ENCODE measurements around the gene CAD.

The CAD gene

DNA sequence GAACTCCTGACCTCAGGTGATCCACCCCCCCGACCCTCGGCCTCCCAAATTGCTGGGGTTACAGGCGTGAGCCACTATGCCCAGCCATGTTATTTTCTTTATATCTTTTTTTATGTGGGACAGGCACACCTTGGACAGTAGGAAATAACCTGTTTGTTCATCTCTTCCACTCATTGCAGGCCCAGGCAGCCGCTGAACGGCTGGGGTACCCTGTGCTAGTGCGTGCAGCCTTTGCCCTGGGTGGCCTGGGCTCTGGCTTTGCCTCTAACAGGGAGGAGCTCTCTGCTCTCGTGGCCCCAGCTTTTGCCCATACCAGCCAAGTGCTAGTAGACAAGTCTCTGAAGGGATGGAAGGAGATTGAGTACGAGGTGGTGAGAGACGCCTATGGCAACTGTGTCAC, 8.4 kb downstream of the CAD start:
- Histone ChIP-seq H2AFZ (ENCODE audit: low read length, unreplicated experiment) (no peak overlapping the region), H3K4me3 (ENCODE audit: low read depth, low read length) (no peak overlapping the region), H3K27ac (ENCODE audit: low read depth, low read length) (no peak overlapping the region), H3K79me2 (ENCODE audit: control insufficient read depth, insufficient read depth, low read length, unreplicated experiment) (no peaks in the 10 kb centered on the region), H3K36me3 (ENCODE audit: insufficient read depth, low read length) (peaks cover 27% of the 10 kb centered on the region), H3K4me1 (ENCODE audit: control insufficient read depth, insufficient read depth, low read length, unreplicated experiment) (no peaks in the 10 kb centered on the region), H3K27me3 (ENCODE audit: insufficient read depth, low read length) (no peaks in the 10 kb centered on the region)

GRCh38 chr2:27227501-27227900, 10.3 kb downstream of the CAD start:
- peaks cover 27% of the 10 kb centered on the region for H3K36me3 ChIP-seq (ENCODE audit: insufficient read depth, low read length)
- no peak overlapping the region for H3K4me3 ChIP-seq (ENCODE audit: low read depth, low read length)
- no peak overlapping the region for H2AFZ ChIP-seq (ENCODE audit: low read length, unreplicated experiment)
- H3K27me3 ChIP-seq (ENCODE audit: insufficient read depth, low read length), result no peaks in the 10 kb centered on the region
- no peaks in the 10 kb centered on the region for H3K4me1 ChIP-seq (ENCODE audit: control insufficient read depth, insufficient read depth, low read length, unreplicated experiment)
- no peak overlapping the region for H3K27ac ChIP-seq (ENCODE audit: low read depth, low read length)
- H3K79me2 ChIP-seq (ENCODE audit: control insufficient read depth, insufficient read depth, low read length, unreplicated experiment), result no peaks in the 10 kb centered on the region

DNA sequence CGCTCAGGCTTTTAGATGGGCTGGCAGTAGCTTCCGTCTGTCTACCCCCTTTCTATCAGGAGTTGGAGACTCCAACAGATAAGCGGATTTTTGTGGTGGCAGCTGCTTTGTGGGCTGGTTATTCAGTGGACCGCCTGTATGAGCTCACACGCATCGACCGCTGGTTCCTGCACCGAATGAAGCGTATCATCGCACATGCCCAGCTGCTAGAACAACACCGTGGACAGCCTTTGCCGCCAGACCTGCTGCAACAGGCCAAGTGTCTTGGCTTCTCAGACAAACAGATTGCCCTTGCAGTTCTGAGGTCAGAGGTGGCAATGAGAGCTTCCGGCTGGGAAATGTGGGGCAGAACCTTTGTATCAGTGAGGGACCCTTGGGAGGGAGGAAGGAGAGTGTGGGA, 14.8 kb downstream of the CAD start:
- Histone ChIP-seq H3K36me3 (ENCODE audit: insufficient read depth, low read length) (peaks cover 27% of the 10 kb centered on the region), H2AFZ (ENCODE audit: low read length, unreplicated experiment) (no peak overlapping the region), H3K79me2 (ENCODE audit: control insufficient read depth, insufficient read depth, low read length, unreplicated experiment) (no peaks in the 10 kb centered on the region), H3K27me3 (ENCODE audit: insufficient read depth, low read length) (no peaks in the 10 kb centered on the region), H3K27ac (ENCODE audit: low read depth, low read length) (no peak overlapping the region), H3K4me3 (ENCODE audit: low read depth, low read length) (no peak overlapping the region), H3K4me1 (ENCODE audit: control insufficient read depth, insufficient read depth, low read length, unreplicated experiment) (no peaks in the 10 kb centered on the region)

- Histone ChIP-seq H3K4me3 (ENCODE audit: low read depth, low read length) (no peak overlapping the region), H2AFZ (ENCODE audit: low read length, unreplicated experiment) (no peak overlapping the region), H3K36me3 (ENCODE audit: insufficient read depth, low read length) (peaks cover 22% of the 10 kb centered on the region; the same call in 1 of the 2 replicates), H3K79me2 (ENCODE audit: control insufficient read depth, insufficient read depth, low read length, unreplicated experiment) (no peaks in the 10 kb centered on the region), H3K27ac (ENCODE audit: low read depth, low read length) (no peak overlapping the region), H3K4me1 (ENCODE audit: control insufficient read depth, insufficient read depth, low read length, unreplicated experiment) (no peaks in the 10 kb centered on the region), H3K27me3 (ENCODE audit: insufficient read depth, low read length) (no peaks in the 10 kb centered on the region)
These were observed 16.2 kb downstream of the CAD start for GRCh38 chr2:27233341-27233740.

DNA sequence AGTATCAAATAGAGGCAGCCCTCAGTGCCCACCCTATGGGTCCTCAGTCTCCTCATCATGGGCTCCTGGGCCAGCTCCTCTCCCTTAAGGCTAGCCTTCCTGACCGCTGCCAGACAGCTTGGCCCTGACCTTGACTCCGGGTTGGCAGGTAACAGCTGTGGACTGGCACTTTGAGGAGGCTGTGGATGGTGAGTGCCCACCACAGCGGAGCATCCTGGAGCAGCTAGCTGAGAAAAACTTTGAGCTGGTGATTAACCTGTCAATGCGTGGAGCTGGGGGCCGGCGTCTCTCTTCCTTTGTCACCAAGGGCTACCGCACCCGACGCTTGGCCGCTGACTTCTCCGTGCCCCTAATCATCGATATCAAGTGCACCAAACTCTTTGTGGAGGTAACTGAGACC, 19.0 kb downstream of the CAD start:
- Histone ChIP-seq H3K36me3 (ENCODE audit: insufficient read depth, low read length) (peaks cover 26% of the 10 kb centered on the region; the same call in 1 of the 2 replicates), H3K79me2 (ENCODE audit: control insufficient read depth, insufficient read depth, low read length, unreplicated experiment) (no peaks in the 10 kb centered on the region)

GRCh38 chr2:27236626-27237025, 19.5 kb downstream of the CAD start:
- Histone ChIP-seq H3K79me2 (ENCODE audit: control insufficient read depth, insufficient read depth, low read length, unreplicated experiment) (no peaks in the 10 kb centered on the region), H3K4me3 (ENCODE audit: low read depth, low read length) (no peak overlapping the region), H3K4me1 (ENCODE audit: control insufficient read depth, insufficient read depth, low read length, unreplicated experiment) (no peaks in the 10 kb centered on the region), H3K27ac (ENCODE audit: low read depth, low read length) (no peak overlapping the region), H3K36me3 (ENCODE audit: insufficient read depth, low read length) (peaks cover 23% of the 10 kb centered on the region; the same call in 1 of the 2 replicates), H3K27me3 (ENCODE audit: insufficient read depth, low read length) (no peaks in the 10 kb centered on the region), H2AFZ (ENCODE audit: low read length, unreplicated experiment) (no peak overlapping the region)

More for the DNA sequence above, 19.0 kb downstream of the CAD start:
- Histone ChIP-seq H3K27me3 (ENCODE audit: insufficient read depth, low read length) (no peaks in the 10 kb centered on the region), H3K4me1 (ENCODE audit: control insufficient read depth, insufficient read depth, low read length, unreplicated experiment) (no peaks in the 10 kb centered on the region), H3K4me3 (ENCODE audit: low read depth, low read length) (no peak overlapping the region), H2AFZ (ENCODE audit: low read length, unreplicated experiment) (no peak overlapping the region), H3K27ac (ENCODE audit: low read depth, low read length) (no peak overlapping the region)

- Histone ChIP-seq H2AFZ (ENCODE audit: low read length, unreplicated experiment) (no peak overlapping the region), H3K36me3 (ENCODE audit: insufficient read depth, low read length) (peaks cover 30% of the 10 kb centered on the region; the same call in 1 of the 2 replicates), H3K27ac (ENCODE audit: low read depth, low read length) (no peak overlapping the region), H3K79me2 (ENCODE audit: control insufficient read depth, insufficient read depth, low read length, unreplicated experiment) (no peaks in the 10 kb centered on the region), H3K4me1 (ENCODE audit: control insufficient read depth, insufficient read depth, low read length, unreplicated experiment) (no peaks in the 10 kb centered on the region), H3K27me3 (ENCODE audit: insufficient read depth, low read length) (no peaks in the 10 kb centered on the region), H3K4me3 (ENCODE audit: low read depth, low read length) (no peak overlapping the region)
These were observed 20.3 kb downstream of the CAD start for GRCh38 chr2:27237341-27237945.

DNA sequence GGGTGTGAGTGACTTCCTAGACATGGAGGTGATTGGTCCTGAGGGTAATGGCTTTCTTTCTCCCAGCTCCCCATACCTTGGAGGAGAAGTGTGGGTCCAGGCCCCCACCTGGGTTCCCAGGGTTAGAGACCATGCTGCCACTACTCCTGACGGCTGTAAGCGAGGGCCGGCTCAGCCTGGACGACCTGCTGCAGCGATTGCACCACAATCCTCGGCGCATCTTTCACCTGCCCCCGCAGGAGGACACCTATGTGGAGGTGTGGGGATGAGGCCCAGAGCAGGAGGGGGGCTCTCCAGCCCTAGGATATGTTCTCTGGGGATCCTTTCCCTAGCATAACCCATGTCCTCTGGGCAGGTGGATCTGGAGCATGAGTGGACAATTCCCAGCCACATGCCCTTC, 21.8 kb downstream of the CAD start:
- no peak overlapping the region for H2AFZ ChIP-seq (ENCODE audit: low read length, unreplicated experiment)
- H3K79me2 ChIP-seq (ENCODE audit: control insufficient read depth, insufficient read depth, low read length, unreplicated experiment), result no peaks in the 10 kb centered on the region
- H3K4me3 ChIP-seq (ENCODE audit: low read depth, low read length), result no peak overlapping the region
- no peak overlapping the region for H3K27ac ChIP-seq (ENCODE audit: low read depth, low read length)
- H3K4me1 ChIP-seq (ENCODE audit: control insufficient read depth, insufficient read depth, low read length, unreplicated experiment), result no peaks in the 10 kb centered on the region
- H3K27me3 ChIP-seq (ENCODE audit: insufficient read depth, low read length), result no peaks in the 10 kb centered on the region
- peaks cover 28% of the 10 kb centered on the region; the same call in 1 of the 2 replicates for H3K36me3 ChIP-seq (ENCODE audit: insufficient read depth, low read length)

GRCh38 chr2:27240406-27240805, 23.2 kb downstream of the CAD start:
- Histone ChIP-seq H3K36me3 (ENCODE audit: insufficient read depth, low read length) (peaks cover 28% of the 10 kb centered on the region; the same call in 1 of the 2 replicates), H3K4me3 (ENCODE audit: low read depth, low read length) (no peak overlapping the region), H2AFZ (ENCODE audit: low read length, unreplicated experiment) (no peak overlapping the region), H3K4me1 (ENCODE audit: control insufficient read depth, insufficient read depth, low read length, unreplicated experiment) (no peaks in the 10 kb centered on the region), H3K27ac (ENCODE audit: low read depth, low read length) (no peak overlapping the region), H3K27me3 (ENCODE audit: insufficient read depth, low read length) (no peaks in the 10 kb centered on the region), H3K79me2 (ENCODE audit: control insufficient read depth, insufficient read depth, low read length, unreplicated experiment) (no peaks in the 10 kb centered on the region)

DNA sequence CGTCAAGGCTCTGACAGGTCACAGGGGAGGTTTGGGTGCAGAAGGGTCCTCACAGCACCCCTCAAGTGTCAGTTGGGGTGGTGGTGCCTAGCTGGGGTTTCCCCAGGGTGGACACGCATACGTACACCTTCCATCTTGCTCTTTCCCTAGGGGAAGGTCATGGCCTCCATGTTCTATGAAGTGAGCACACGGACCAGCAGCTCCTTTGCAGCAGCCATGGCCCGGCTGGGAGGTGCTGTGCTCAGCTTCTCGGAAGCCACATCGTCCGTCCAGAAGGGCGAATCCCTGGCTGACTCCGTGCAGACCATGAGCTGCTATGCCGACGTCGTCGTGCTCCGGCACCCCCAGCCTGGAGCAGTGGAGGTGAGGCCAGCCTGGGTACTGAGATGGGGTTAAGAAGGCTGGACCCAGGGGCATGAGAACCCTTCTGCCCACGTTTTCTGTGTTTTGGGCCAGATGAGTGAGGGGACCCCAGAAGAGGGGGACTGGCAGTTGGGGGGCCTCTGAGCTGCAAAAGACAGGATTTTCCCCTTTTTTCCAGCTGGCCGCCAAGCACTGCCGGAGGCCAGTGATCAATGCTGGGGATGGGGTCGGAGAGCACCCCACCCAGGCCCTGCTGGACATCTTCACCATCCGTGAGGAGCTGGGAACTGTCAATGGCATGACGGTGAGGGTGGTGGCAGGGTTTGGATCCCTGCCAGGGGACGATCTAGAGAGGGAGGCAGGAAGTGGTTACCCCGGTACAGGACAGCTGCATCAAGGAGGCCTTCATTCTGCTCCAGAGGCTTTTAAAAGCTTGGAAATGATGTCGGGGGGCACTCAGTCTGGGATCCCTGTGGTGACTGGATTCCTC, 24.8 kb downstream of the CAD start:
- H3K79me2 ChIP-seq (ENCODE audit: control insufficient read depth, insufficient read depth, low read length, unreplicated experiment), result no peaks in the 10 kb centered on the region
- no peak overlapping the region for H3K27ac ChIP-seq (ENCODE audit: low read depth, low read length)
- no peak overlapping the region for H3K4me3 ChIP-seq (ENCODE audit: low read depth, low read length)
- H2AFZ ChIP-seq (ENCODE audit: low read length, unreplicated experiment), result no peak overlapping the region
- H3K27me3 ChIP-seq (ENCODE audit: insufficient read depth, low read length), result no peaks in the 10 kb centered on the region
- H3K36me3 ChIP-seq (ENCODE audit: insufficient read depth, low read length), result peaks cover 21% of the 10 kb centered on the region; the same call in 1 of the 2 replicates
- H3K4me1 ChIP-seq (ENCODE audit: control insufficient read depth, insufficient read depth, low read length, unreplicated experiment), result no peaks in the 10 kb centered on the region

- no peak overlapping the region for H3K27ac ChIP-seq (ENCODE audit: low read depth, low read length)
- no peak overlapping the region for H2AFZ ChIP-seq (ENCODE audit: low read length, unreplicated experiment)
- H3K36me3 ChIP-seq (ENCODE audit: insufficient read depth, low read length), result peaks cover 18% of the 10 kb centered on the region; the same call in 1 of the 2 replicates
- no peaks in the 10 kb centered on the region for H3K4me1 ChIP-seq (ENCODE audit: control insufficient read depth, insufficient read depth, low read length, unreplicated experiment)
- H3K27me3 ChIP-seq (ENCODE audit: insufficient read depth, low read length), result no peaks in the 10 kb centered on the region
- no peak overlapping the region for H3K4me3 ChIP-seq (ENCODE audit: low read depth, low read length)
- no peaks in the 10 kb centered on the region for H3K79me2 ChIP-seq (ENCODE audit: control insufficient read depth, insufficient read depth, low read length, unreplicated experiment)
These were observed 25.4 kb downstream of the CAD start for GRCh38 chr2:27242614-27242951.
